ENCODE measurements around the gene UNKL.

DNA sequence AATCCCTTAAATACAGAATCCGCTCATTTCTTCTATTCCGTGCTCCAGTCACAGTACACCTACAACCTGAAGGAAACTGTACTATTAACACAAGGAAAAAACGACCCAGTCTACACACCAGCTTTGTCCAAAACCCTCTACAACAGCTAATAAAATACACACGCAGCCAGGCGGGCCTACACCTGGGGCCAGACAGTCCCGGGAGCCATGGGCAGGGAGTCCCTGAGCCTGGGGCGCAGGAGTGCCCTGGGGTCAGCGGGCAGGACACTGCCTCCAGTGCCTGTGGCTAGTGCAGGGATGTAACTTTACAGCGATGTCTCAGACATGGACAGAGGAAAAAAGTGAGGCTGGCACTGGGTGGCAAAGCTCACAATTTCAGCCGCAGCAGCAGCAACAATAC, 34.3 kb downstream of the UNKL start:
- TF ChIP-seq POLR2A (IDR thresholded peaks at IDR 0.05; ENCODE audit: low read depth, low read length) (no peak), POLR2AphosphoS5 (IDR thresholded peaks at IDR 0.05; ENCODE audit: low read depth, low read length) (no peak), TAF1 (IDR thresholded peaks at IDR 0.05; ENCODE audit: low read depth, low read length) (no peak), SPI1 (IDR thresholded peaks at IDR 0.05; ENCODE audit: low read depth, low read length) (no peak)
